Bone marrow (tissue), 2 donors: ENCODE data around the gene CMIP.

ENCODE experiments used
- DNase-seq, 2 donors: peaks; one replicate each; lab custom pipeline; 2025; lab: John Stamatoyannopoulos, UW

CMIP gene

DNA sequence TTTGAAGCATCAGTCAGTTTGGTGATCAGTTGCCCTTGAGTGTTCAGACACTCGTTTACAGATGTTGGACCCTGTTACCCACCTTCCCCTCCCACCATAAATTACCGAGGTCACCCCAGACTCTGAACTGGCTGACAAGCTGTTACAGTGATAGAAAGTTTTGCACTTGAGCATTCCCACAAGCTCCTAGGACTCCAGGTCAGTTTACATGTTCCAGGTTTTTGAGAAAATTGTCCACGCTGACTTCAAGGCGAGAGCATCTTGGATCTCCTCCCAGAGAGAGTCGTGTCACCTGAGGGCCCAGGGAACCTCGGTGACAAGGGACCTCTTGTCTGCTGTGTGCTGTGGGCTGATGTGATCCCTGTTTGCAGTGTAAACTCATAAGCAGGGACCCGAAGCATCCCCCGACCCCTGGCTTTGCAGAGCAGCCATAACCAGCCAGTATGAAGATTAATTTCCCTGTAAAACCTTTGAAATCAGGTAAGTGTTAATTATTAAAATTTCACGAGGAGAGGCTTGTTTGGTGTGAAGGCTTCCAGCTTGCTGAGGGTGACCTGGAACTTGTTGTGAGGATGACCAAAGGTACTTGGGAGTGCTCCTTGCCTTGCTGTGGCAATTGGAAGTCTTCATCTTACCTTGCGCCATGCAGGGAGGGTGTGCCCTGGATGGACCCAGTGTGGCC lies 91.2 kb downstream of the CMIP start:
- no peak for DNase-seq

DNA sequence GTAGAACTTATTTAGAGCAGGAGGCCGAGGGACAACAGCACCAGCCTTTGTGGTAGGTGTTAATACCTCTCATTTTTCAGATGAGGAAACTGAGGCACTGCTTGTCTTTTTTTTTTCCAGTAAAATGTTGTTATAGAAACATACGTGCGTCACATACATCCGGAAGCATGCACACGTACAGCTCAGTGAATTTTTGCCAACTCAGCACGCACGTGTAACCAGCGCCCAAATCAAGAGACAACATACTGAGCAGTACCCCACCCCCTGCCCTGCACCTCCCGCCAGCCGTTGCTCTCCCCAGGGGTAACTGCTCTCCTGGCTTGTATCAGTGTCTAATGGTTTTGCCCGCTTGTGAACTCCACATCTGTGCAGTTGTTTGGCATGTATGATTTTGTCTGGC lies 92.0 kb downstream of the CMIP start:
- no peak for DNase-seq

DNA sequence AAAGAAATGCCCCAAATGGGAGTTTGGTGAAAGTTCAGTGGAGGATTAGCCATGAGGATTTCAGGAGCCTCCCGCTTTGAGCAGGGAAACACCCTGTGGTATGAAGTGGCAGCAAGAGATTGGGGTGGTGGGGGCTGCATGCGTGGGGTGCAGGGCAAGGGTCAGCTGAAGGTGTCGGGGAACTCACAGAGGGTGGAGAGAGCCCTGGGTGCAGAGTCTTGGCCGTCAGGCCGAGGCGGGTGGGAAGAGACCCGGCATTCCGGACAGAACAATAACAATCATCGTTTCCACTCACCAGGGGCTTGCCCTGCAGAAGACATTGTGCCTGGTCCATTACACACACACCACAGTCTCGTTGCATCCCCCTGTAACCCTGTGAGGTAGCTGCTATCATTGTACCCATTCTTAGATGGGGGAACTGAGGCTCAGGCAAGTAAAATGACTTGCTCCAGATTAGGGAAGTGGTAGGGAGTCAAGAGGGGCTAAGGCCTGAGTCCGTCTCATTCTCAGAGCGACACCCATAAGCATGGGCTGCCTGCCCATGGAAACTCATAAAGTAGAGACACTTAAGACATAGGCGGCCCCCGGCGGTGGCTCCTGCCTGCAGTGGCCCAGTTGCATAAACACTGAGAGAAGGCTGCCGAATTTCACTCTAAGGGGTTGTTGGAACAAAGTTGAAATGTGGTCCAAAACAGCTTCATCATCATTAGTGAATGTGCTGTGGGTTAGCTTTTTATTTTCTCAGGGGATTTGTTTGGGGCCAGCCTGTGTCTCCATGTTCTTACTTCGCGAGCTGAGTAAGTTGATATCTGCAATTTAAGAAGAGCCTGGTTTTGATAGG lies 93.3 kb downstream of the CMIP start:
- no peak for DNase-seq

DNA sequence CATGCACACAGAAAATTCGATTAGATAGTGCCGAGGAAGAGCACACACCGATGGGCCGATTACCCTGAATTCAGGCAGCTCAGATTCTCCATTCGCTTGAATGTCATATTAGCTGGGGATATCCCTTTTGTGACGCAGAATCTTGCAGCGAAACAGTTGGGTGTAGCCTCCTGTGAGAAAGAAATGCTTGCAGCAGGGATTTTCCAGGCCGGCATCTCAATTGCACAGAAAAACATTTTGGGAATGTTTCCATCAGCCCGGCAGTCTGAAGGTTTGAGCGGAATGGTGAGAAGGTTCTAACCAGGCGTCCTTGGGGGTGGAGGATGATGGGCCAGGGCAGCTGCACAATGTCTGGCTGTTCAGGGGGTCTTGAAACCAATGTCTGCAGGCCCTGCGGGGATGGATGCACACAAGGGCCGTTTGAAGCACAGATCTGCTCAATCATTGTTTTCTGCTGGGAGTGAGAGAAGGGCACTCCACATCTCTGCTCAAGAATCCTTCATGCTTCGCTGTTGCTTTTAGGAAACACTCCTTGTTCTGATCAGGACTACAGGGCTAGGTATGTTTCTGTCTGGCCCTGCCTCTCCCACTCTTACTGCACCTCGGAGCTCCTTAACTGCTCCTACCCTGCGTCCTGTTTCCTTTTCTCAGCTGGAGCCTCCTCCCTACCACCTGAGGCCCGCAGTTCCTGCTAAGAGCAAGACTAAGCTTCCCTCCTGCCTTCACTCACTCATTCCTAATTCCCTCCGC lies 94.6 kb downstream of the CMIP start:
- no peak for DNase-seq

DNA sequence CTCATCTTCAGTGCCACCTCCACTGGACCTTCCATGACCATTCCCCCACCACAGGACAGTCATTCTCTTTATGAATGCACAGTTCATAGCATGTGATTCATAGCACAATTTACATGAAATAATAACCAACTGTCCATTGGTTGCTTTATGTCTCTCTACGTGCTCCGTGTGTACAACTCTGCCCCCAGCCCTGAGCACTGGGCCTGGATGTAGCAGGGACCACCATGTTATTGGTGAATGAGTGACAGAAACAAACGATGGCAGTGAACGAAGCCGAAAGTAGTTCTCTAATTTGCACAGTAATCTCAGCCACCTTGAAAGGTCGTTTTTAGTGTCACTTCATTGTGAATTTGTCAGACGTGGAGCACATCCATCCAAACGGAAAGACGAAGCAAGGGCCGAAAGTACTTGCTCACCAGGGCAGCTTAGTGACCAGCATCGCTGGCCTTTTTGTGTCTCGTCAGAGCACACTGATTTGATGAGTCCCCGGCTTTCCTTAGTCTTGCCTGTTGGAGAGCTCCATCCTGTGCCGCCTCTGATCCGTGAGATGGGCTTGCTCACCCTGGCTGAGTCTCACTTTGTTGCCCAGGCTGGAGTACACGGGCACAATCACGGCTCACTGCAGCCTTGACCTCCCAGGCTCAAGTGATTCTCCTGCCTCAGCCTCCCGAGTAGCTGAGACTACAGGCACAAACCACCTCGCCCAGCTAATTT lies 95.3 kb downstream of the CMIP start:
- DNase-seq = no peak

DNA sequence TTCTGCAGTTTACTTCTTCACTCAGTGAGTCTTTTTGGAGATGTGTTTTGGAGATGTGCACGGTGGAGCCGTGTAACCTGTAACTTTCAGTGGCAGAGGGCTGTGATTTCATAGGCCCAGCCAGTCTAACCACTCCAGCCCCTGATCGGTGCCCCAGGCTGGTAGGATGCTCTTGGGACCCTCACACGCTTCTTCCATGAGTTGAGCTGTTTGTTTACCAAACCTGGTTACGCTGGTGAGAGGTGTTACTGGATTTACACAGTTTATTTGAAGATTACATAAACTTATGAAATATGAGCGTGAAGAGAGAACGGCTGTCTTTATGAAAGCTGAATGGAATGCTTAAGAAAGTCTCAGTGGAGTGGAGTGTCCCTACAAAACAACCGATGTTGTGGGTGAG lies 96.7 kb downstream of the CMIP start:
- no peak for DNase-seq

DNA sequence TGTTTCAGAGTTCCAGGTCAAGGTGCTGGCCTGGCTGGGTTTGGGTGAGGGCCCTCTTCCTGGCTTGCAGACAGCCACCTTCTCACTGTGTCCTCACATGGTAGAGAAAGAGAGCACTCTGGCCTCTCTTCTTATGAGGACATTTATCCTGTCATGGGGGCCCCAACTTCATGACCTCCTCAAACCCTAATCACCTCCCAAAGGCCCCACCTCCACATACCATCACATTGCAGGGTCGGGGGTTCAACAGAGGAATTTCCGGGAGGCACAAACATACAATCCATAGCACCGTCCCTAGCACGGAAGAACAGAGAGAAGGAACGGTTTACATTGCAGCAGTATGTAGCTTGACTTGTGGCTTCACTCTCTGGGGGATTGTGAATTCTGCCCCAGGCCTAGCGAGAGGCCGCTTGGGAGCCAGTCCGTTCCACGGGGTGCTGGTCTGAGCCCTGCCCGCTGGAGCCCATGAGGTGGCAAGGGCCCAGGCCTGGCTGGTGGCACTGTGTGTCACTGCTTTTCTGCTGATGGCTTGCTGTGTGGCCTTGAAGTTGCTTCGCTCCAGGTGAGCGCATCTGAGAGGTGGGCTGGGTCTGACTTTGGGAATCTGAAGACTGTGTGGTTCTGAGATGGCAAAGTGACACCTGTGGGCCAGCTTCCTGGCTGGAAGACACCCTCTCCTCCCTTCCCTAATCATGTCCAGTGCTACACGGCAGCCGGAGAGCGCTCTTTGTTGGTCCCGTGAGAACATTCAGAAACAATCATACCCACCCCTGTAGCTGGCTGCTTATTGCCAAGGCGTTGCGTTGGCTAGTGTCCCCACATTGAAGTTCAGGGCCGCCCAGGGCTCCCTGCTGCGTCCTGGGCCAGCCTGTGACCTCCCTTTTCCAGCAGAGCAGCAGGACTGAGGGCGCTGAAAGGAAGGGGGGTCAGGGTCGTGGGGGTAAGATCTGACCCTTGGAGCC lies 98.3 kb downstream of the CMIP start:
- DNase-seq = no peak

DNA sequence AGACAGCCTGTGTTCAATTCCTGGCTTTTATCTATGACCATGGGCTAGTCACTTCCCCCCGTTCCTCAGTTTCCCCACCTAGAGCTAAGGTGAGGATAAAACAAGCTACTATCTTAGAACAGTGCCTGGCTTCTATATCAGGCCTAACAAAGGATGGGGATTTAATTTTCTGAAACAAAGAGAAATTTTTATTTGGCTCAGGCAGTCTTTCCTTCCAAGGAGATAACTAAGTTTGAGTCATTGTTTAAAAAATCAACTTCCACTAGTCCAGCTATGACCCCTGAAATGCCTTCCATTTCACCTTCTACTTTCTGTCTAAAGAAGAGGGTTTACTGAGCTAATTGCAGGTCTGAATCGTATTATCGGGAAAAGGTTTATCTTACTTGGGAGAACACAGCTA lies 99.0 kb downstream of the CMIP start:
- DNase-seq = no peak

DNA sequence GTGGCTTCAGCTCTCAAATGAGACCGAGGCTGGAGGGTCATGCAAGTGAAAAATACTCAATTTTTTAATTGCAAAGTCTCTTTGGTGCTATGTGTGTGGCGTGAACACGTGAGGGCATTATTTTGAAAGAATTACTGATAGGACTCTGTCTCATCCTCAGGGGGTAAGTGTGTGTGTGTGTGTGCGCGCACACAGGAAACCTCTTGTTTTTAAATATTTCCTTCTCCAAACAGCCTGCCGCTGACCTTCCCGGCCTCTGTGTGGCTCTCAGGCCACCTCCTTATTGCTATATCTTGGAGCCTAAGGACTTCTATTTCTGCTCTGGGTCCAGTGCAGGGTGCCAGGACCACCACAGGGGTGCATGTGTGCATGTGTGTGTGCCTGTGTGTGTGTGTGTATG lies 99.7 kb downstream of the CMIP start:
- DNase-seq = peak in 1 of 2 donors; percentile 41

DNA sequence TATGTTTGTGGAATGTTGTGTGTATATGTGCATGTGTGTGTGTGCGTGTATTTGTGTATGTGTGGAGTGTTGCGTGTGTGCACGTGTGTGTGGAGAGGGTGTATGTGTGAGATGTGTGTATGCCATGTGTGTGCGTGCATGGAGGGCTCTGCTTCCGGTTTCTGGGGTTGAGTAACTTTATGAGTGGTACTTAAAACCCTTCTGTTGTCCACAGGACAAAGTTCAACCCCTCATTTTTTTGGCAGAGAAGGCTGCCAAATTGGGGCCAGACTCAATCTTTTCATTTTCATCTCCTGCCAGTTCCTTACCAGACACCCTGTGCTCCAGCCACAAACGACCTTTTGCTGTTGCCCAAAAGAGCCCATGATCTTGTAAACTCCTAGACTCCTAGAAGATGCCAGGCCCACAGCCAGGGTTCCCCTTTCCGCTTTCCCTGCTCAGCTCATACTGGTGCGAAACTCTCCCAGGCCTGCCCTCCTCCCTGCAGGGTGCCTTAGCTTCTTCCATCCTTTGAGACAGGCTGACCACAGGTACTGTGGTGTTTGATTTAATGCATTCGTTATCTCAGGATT lies 100.2 kb downstream of the CMIP start:
- peak in 1 of 2 donors; percentile 25 for DNase-seq

DNA sequence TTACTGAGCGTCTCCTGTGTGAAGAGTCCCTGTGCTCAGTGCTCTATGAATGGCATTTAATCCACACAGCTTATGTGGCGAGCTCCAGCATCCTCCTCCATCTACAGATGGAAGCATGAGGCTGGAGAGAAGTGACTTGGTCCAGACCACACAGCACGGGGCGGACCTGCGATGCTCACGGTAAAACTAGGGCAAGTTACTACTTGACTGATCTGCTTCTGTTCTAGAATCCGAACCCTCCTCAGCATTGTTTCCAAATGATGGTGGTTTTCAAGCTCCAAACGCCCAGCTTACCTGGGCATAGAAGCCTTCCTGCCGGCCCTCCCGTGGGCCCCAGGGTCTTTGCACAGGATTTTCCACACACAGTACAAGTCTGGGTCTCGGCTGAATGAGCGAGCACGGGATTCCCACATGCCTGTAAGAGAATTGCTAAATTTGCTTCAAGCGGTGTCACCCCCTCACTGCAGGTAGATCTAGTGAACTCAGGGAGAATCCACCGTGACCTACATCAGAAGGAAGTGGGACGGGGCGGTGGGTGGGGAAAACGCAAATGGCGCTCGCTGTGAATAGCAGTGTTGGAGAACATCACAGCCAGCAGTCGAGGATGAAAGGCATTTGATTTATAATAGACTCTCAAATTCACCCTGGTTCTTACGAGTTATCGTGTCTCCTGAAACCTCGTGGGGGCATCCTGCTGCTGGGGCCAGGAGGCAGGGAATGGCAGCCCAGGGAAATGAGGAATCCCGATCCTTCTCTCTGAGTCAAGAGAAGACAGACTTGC lies 101.1 kb downstream of the CMIP start:
- no peak for DNase-seq

DNA sequence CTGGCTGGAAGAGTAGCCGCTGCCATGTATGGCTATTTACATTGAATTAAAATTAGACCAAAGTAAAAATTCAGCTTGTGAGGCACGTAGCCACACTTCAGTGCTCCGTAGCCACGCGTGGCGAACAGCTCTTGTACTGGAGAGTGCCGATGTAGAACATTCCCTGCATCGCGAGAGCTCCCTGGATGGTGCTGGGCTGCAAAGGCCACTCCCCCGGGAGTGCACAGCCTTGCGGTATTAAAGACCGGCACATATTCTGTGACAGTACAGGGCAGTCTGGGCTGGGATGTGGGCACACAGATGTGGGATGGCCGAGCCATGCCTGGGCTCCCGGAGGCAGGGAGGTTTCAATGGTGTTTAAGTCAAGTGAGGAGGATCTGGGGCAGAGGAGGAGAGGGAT lies 102.2 kb downstream of the CMIP start:
- no peak for DNase-seq

DNA sequence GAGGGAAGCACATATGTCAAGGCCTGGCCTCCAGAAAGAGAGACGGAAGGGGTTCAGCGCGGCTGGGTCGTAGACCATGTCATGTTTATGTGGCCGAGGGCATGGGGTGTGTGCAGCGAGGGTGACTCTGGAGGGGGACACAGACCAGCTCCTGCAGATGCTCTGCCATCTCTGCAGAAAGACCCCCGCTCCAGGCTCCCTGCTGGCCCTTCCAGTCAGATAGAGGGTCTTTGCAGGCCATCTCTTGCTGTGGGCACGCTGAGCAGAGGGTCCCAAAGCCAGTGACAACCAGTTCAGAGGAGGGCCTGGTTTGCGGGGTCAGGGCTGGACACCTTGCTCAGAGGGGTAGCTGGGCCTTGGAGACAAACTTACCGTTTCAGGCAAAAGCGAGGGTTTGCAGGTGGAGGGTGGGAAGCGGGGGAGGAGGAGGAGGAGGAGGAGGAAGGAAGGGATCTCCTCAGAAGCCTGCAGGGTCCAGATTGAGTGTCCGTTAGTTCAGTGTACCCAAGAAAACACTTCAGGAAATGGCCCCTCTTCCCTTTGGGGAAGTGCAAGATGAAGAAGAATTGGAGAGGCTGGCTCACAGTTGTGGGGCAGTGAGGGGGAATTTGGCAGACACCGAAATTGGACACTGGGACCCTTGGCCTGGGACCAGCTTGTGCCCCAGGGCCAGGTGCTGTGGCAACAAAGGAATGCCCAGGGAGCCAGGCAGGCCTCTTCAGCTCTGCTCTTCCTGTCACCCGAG lies 102.8 kb downstream of the CMIP start:
- no peak for DNase-seq

DNA sequence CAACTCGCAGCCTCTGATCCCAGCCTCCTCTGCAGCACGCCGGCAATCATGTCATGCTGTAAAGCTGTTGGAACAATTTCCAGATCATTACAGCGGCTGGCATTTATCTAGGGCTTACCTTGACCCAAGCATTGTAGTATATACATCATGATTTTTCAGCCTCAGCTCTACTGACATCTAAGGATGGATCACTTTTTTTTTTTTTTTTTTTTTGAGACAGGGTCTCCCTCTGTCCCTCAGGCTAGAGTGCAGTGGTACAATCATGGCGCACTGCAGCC lies 103.3 kb downstream of the CMIP start:
- no peak for DNase-seq

DNA sequence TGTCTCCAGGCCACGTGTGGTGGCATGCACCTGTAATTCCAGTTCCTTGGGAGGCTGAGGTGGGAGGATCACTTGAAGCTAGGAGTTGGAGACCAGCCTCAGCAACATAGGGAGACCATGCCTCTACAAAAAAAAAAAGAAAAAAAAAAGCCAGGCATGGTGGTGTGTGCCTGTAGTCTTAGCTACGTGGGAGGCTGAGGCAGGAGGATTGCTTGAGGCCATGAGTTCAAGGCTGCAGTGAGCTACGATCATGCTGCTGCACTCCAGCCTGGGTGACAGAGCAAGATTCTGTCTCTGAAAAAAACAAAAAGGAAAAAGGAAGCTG lies 103.9 kb downstream of the CMIP start:
- no peak for DNase-seq

DNA sequence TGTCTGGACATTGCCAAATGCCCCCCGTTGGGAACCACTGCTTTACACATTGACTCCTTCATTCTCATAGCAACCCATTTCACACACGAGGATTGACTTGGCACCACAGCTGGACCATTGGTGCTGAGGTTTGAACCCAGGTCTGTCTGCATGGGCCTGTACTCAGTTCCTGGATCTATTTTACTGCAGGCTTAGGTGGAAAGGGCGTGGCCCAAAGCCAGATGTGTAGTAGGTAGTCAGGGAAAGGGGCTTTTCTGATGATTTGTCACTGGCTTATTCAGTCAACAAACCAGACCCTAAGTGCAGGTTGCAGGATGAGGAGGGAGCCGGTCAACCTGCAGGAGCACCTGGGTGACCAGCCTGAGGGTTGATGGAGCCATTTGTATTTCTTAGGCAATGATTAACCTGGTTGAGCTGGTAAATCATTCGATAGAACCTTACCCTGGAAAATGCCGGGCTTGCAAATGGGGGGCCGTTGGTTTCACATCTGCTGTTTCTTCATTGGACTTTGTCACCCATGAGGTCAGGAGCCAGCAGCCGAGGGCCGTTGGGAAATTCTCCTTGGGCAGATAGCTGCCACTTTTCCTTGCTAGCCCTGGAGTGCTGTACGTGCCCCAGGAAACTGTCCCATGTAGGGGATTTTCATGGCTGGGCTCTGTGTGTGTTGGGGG lies 104.4 kb downstream of the CMIP start:
- no peak for DNase-seq

DNA sequence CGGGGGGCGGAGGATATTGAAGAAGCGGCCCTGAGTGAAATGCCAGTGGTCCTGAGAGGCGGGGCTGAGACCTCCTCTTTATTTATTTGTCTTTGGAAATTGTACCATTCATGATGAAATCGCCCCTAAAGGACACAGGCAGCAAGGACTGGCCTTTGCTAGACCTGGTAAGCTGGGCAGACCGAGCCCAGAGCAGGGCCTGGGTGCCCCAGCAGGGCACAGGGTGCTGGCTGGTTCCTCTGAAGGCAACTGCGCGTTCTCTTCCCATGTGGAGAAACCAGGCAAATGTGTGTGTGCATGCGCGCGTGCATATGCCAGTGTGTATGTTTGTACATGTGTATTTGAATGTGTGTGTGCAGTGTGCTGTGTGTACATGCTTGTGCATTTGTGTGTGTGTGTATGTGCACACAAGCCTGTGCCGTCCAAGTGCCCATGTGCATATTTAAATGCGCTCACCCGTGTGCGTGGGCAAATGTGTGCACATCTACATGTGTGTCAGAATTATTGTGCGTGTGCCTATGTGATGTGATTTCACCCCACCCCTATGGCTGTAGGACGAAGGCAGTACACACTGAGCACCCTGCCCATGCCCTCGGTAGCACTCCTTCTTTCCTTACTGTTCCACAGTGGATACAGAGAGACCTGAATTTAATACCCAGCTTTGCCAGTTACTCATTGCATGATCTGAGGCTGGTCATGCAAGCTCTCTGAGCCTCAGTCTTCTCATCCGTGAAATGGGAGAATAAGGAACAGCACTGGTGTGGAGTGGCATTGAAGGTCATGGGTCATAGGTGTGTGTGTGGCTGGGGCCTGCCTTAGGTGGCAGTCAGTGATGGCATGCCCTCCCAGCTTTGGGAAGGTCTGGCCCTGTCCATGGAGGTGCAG lies 105.2 kb downstream of the CMIP start:
- no peak for DNase-seq

DNA sequence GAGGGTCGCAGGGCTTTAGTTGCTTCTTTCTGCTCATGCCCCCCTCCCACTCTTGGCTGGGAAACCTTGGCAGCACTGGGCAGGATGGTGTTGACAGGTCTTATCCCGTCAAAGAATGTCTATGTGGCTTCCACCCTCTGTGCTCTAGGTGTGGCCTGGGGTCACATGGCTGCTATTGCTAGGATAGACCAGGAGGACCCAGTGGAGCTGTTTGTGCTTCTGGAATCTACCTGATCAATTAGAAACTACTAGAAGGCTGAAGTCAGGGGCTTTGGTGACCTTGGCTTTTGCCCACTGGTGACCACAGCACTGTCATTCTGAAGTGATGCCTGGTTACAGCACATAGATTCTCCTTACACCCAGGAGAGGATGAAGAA lies 105.8 kb downstream of the CMIP start:
- no peak for DNase-seq
